ENCODE results near the gene CNTNAP2. TPM values are rescaled to one million over a fixed set of nuclear protein-coding genes. Genes with fewer than 3 reads are reported as not detected.

The CNTNAP2 gene
- total RNA-seq, 4 donors from 2014 or later = 0.91 to 16.0 TPM; not detected in 2

DNA sequence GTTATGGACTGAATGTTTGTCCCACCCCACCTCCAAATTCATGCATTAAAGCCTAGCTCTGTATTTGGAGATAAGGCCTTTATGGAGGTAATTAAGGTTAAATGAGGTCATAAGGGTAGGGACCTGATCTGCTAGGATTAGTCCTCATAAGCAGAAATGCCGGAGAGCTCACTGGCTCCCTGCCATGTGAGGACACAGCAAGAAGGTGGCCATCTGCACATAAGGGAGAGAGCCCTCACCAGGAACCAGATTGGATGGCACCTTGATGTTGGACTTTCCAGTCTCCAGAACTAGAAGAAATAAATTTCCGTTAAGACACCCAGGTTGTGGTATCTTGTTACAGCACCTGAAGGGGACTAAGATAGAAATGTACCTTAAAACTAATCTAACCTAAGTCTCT, 1657.9 kb downstream of the CNTNAP2 start:
- no peaks in the 10 kb centered on the region for H3K4me1 ChIP-seq
- H3K27me3 ChIP-seq = no peaks in the 10 kb centered on the region
- intact Hi-C loops (cut with DNase I; ENCODE audit: low total_unique reads) = no loop called here
- TF ChIP-seq POLR2A (IDR thresholded peaks at IDR 0.05) (no peak), CTCF (IDR thresholded peaks at IDR 0.05) (no peak)
- H3K4me3 ChIP-seq = no peak overlapping the region
- no peak for DNase-seq
- H3K9me3 ChIP-seq = no peaks in the 10 kb centered on the region
- no peaks in the 10 kb centered on the region for H3K36me3 ChIP-seq
- H3K27ac ChIP-seq = no peak overlapping the region

GRCh38 chr7:147775516-147776284, 1659.1 kb downstream of the CNTNAP2 start:
- DNase-seq = no peak
- TF ChIP-seq CTCF (IDR thresholded peaks at IDR 0.05) (no peak), POLR2A (IDR thresholded peaks at IDR 0.05) (no peak)
- intact Hi-C loops (cut with DNase I; ENCODE audit: low total_unique reads) = no loop called here

DNA sequence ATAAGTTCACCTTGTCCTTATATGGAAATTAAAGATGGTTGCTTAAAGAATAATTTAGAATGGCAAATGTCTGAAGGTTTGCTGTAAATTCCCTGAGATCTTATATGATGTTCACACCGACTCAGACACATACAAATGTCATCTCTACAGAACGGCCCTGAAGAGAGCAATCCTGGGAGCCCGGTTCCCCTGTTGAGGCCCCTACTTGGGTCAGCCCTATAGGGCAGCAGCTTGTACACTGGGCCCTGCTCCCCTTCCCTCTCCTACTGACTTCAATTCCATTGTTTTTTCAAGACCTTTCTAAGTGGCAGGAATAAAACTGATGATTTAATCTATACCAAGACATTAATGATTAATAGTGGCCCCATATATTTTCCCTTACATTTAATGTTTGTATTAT, 1660.7 kb downstream of the CNTNAP2 start:
- Histone ChIP-seq H3K27me3 (no peaks in the 10 kb centered on the region), H3K36me3 (no peaks in the 10 kb centered on the region), H3K4me3 (no peak overlapping the region), H3K4me1 (no peaks in the 10 kb centered on the region), H3K27ac (no peak overlapping the region), H3K9me3 (no peaks in the 10 kb centered on the region)
- intact Hi-C loops (cut with DNase I; ENCODE audit: low total_unique reads) = no loop called here
- DNase-seq = no peak
- TF ChIP-seq CTCF (IDR thresholded peaks at IDR 0.05) = no peak
- TF ChIP-seq POLR2A (IDR thresholded peaks at IDR 0.05) = no peak

More at GRCh38 chr7:147775516-147776284, 1659.1 kb downstream of the CNTNAP2 start:
- Histone ChIP-seq H3K27ac (no peak overlapping the region), H3K27me3 (no peaks in the 10 kb centered on the region), H3K9me3 (no peaks in the 10 kb centered on the region), H3K36me3 (no peaks in the 10 kb centered on the region), H3K4me3 (no peak overlapping the region), H3K4me1 (no peaks in the 10 kb centered on the region)

- TF ChIP-seq POLR2A (IDR thresholded peaks at IDR 0.05) (no peak), CTCF (IDR thresholded peaks at IDR 0.05) (no peak)
- intact Hi-C loops (cut with DNase I; ENCODE audit: low total_unique reads) = no loop called here
- Histone ChIP-seq H3K27me3 (no peaks in the 10 kb centered on the region), H3K27ac (no peak overlapping the region), H3K9me3 (no peaks in the 10 kb centered on the region), H3K4me3 (no peak overlapping the region), H3K4me1 (no peaks in the 10 kb centered on the region), H3K36me3 (no peaks in the 10 kb centered on the region)
- no peak for DNase-seq
Measured at GRCh38 chr7:147779949-147780348, 1663.3 kb downstream of the CNTNAP2 start.

DNA sequence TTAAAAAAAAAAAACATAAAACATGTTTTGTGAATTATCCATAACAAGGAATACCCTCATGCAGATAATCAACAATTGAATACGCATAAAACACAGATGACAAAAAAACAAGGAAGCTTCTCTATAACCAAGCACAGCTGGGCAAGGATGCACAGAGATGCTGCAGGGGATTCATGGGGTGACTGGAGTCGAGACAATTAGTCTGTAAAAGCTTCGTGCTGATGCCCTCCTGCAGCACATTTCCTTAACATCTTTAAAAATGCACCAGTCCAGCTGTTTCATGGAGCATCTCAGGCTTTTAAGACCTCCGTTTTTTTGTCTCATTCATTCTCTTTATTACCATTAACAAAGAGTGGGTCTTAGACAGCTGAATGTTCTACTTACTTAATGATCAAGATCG, 1680.0 kb downstream of the CNTNAP2 start:
- no peak for DNase-seq
- intact Hi-C loops (cut with DNase I; ENCODE audit: low total_unique reads) = no loop called here
- Histone ChIP-seq H3K9me3 (no peaks in the 10 kb centered on the region), H3K27me3 (no peaks in the 10 kb centered on the region), H3K4me3 (no peak overlapping the region), H3K27ac (no peak overlapping the region), H3K36me3 (no peaks in the 10 kb centered on the region), H3K4me1 (no peaks in the 10 kb centered on the region)
- no peak for TF ChIP-seq CTCF (IDR thresholded peaks at IDR 0.05)
- TF ChIP-seq POLR2A (IDR thresholded peaks at IDR 0.05) = no peak

All from uterus (tissue), 4 donors.